Activated naive CD4-positive, alpha-beta T cell treated with anti-CD3 and anti-CD28 coated beads, Interleukin-2, amount 50 U/mL, for 24 hours (primary cell): Measurements from ENCODE around the gene SHCBP1.
"Not testable (repeated sequence)": the region's sequence is repeated elsewhere in the genome, so short reads cannot be mapped to it uniquely, and the experiment has no call there.

Experiments used
- H3K27ac Mint-ChIP-seq: one replicate; pipeline ENCODE4 v1.8.0; 2021; ENCODE audit warnings: mild to moderate bottlenecking, mixed read lengths
- H3K27me3 Mint-ChIP-seq: one replicate; pipeline ENCODE4 v1.8.0; 2021; ENCODE audit warnings: mixed read lengths
- H3K36me3 Mint-ChIP-seq: one replicate; pipeline ENCODE4 v1.8.0; 2021; ENCODE audit warnings: mixed read lengths
- H3K4me1 Mint-ChIP-seq: one replicate; pipeline ENCODE4 v1.8.0; 2021; ENCODE audit warnings: mixed read lengths
- H3K4me3 Mint-ChIP-seq: one replicate; pipeline ENCODE4 v1.8.0; 2021; ENCODE audit warnings: mild to moderate bottlenecking, mixed read lengths
- H3K9me3 Mint-ChIP-seq: one replicate; pipeline ENCODE4 v1.8.0; 2021; ENCODE audit warnings: mixed read lengths

Gene SHCBP1, protein sequence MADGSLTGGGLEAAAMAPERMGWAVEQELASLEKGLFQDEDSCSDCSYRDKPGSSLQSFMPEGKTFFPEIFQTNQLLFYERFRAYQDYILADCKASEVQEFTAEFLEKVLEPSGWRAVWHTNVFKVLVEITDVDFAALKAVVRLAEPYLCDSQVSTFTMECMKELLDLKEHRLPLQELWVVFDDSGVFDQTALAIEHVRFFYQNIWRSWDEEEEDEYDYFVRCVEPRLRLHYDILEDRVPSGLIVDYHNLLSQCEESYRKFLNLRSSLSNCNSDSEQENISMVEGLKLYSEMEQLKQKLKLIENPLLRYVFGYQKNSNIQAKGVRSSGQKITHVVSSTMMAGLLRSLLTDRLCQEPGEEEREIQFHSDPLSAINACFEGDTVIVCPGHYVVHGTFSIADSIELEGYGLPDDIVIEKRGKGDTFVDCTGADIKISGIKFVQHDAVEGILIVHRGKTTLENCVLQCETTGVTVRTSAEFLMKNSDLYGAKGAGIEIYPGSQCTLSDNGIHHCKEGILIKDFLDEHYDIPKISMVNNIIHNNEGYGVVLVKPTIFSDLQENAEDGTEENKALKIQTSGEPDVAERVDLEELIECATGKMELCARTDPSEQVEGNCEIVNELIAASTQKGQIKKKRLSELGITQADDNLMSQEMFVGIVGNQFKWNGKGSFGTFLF

DNA sequence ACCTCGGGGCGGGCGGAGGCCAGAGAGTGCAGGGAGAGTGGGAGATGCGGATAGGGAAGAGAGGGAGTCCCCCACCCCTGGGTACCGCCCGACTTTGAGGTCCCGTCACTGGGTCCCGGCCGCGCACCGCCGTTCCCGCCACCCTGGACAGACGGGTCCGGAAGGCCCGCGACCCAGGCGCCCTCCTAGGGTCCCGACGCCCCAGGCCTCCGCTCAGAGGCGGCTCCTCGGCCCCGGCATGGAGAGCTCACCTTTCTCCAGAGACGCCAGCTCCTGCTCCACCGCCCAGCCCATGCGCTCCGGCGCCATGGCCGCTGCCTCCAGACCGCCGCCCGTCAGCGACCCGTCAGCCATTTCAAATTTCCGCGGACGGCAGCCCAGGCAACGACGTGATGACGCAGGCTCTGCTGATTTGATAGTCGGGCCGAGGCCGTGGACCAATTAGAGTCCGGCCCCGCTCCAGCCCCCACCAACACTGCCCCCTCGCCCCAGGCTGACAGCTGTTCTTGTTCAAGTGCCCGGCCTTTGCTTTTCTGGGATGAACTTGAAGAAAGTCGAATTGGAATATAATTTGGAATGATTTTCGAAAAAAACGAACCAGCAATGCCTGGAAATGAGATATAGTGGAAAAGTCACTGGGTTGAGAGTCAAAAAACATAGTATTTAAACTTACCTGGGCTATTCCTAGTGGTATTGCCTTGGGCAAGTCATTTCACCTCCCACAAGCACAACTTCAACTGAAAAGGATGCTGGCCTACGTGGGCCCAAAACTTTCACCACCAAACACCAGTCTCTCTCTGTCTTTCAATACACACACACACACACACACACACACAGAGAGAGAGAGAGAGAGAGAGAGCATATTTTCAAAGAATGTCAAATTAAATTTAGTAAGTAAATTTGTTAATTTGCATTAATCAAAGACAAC is at the start of gene SHCBP1:
TSS of gene SHCBP1 (minus strand) at position 374 of the 928 bp plus-strand sequence. CDS start at position 354, 20 bp downstream.
- Mint-ChIP-seq H3K4me3 (peak within 1 kb of the TSS; percentile 90), H3K9me3 (no peaks in the 10 kb centered on the region), H3K4me1 (peaks cover 16% of the 10 kb centered on the region), H3K27me3 (no peaks in the 10 kb centered on the region), H3K27ac (peak within 1 kb of the TSS; percentile 35), H3K36me3 (no peaks in the 10 kb centered on the region)

DNA sequence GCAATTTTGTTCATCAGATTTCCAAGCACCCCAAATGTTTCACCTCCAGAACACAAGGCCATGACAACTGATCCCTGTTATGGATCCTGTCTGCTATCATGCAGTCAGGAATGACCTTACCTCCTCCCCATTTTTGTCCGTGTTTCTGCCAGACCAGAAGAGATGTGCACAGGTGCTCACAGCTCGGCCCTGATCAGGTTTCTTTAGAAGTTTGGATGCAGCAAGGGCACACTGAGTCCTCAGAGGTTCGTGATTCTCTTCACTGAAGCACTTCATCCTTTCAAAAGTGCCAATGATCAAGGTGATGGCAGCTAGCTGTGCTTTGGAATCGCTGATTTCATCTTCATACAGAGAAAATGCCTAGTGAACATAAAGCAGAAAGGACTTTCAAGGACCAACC is 40.9 kb upstream of the SHCBP1 start:
- no peak overlapping the region for H3K4me3 Mint-ChIP-seq
- no peaks in the 10 kb centered on the region for H3K27me3 Mint-ChIP-seq
- H3K9me3 Mint-ChIP-seq, result no peaks in the 10 kb centered on the region
- H3K27ac Mint-ChIP-seq, result peak overlapping the region; percentile 21
- H3K36me3 Mint-ChIP-seq, result peaks cover 5% of the 10 kb centered on the region
- no peaks in the 10 kb centered on the region for H3K4me1 Mint-ChIP-seq

DNA sequence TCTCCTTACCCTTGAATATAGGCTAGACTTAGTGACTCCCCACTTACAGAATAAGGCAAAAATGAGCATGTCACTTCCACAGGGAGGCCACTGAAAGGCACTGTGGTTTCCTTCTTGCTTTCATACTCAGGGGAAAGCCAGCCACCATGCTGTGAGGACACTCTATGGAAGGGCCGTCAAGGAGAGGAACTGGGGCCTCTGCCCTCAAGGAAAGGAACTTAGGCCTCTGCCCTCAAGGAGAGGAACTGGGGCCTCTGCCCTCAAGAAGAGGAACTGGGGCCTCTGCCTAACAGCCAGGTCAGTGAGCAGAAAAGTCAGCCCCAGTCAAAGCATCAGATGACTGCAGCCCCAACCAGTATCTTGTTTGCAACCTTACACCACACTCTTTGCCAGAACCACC is 37.7 kb upstream of the SHCBP1 start:
- H3K36me3 Mint-ChIP-seq, result peaks cover 3% of the 10 kb centered on the region

DNA sequence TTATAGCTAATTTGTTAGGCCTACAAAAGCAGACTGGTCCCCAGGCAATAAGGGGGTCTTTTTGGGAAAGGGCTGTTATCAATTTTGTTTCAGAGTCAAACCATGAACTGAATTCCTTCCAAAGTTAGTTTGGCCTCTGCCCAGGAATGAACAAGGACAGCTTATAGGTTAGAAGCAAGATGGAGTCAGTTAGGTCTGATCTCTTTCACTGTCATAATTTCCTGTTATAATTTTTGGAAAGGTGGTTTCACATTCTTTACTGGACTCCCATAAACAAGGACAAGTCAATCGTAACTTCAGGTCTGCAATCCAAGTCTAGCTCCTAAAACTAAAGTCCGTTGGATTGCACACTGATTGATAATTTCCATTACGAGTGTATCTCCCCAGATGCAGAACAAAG is 30.1 kb upstream of the SHCBP1 start:
- no peak overlapping the region for H3K27ac Mint-ChIP-seq
- no peaks in the 10 kb centered on the region for H3K27me3 Mint-ChIP-seq
- H3K9me3 Mint-ChIP-seq, result no peaks in the 10 kb centered on the region
- H3K4me1 Mint-ChIP-seq, result no peaks in the 10 kb centered on the region
- H3K36me3 Mint-ChIP-seq, result peaks cover 8% of the 10 kb centered on the region
- H3K4me3 Mint-ChIP-seq, result no peak overlapping the region

More for the DNA sequence above, 37.7 kb upstream of the SHCBP1 start:
- Mint-ChIP-seq H3K4me1 (no peaks in the 10 kb centered on the region), H3K4me3 (no peak overlapping the region), H3K27me3 (no peaks in the 10 kb centered on the region), H3K27ac (peak overlapping the region; percentile 52), H3K9me3 (no peaks in the 10 kb centered on the region)

DNA sequence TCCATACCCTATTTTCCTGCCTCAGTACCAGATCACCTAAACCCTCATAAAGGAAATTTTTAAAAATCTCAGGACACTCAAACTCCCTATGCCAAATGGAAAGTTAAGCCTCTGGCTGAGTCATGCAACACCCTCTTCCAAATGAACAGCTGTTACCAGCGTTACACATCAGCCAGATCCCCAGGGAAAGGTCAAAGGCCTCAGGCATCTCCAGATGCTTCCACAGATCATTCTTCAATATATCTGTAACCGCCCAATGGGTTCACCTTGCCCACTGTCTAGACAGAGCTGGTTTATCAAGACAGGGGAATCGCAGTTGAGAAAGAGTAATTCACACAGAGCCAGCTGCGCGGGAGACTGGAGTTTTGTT is 29.1 kb upstream of the SHCBP1 start:
- no peaks in the 10 kb centered on the region for H3K4me1 Mint-ChIP-seq
- no peaks in the 10 kb centered on the region for H3K27me3 Mint-ChIP-seq
- H3K36me3 Mint-ChIP-seq, result peaks cover 10% of the 10 kb centered on the region
- peak overlapping the region; percentile 19 for H3K27ac Mint-ChIP-seq
- H3K4me3 Mint-ChIP-seq, result no peak overlapping the region
- H3K9me3 Mint-ChIP-seq, result no peaks in the 10 kb centered on the region

DNA sequence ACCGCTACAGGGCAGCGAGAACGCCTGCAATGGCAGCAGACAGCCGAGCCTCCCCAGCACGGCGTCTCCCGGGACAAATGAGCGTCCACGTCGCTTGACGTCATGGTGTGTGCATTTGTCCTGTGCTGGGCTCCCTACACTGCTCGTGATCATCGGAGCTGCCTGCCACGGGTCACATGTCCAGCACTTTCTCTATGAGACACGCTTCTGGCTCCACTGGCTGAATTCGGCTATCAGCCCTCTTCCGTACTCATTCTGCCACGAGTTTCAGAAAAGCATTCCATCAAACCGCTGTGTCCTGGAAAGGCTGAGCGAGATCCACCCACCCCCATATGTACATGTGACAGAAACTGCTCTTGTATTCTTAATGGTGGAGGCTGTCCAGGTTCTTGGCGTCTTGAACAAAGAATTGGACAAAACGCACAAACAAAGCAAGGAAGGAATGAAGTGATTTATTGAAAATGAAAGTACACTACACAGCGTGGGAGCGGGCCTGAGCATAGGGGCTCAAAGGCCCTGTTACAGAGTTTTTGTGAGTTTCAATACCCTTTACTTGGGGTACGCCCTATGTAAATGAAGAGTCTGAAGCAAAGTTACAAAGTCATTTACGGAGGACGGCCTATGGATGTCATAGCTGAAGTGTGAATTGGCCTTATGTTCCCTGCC is 28.5 kb upstream of the SHCBP1 start:
- H3K4me3 Mint-ChIP-seq, result no peak overlapping the region
- H3K9me3 Mint-ChIP-seq, result no peaks in the 10 kb centered on the region
- H3K27ac Mint-ChIP-seq, result peak overlapping the region; percentile 19
- no peaks in the 10 kb centered on the region for H3K27me3 Mint-ChIP-seq
- no peaks in the 10 kb centered on the region for H3K4me1 Mint-ChIP-seq
- H3K36me3 Mint-ChIP-seq, result peaks cover 14% of the 10 kb centered on the region

DNA sequence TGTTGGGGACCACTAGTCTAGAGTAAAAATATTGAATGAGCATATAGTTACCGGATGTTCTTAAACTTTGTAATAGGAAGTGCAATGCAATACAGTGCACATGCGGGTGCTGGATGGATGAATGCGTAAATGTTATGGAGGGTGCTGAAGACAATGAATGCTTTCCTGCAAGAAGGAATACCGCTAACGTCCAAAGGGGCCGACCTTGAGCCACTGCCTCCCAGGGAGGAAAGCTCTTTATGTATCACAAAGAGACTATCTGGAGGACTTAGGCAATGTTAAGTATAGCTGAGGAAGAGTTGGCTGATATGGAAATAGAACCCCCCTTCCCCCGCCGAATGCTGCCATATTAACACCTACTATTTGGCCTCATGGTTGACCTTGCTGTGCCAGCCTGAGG is 27.5 kb upstream of the SHCBP1 start:
- Mint-ChIP-seq H3K36me3 (peaks cover 19% of the 10 kb centered on the region), H3K27me3 (no peaks in the 10 kb centered on the region)

DNA sequence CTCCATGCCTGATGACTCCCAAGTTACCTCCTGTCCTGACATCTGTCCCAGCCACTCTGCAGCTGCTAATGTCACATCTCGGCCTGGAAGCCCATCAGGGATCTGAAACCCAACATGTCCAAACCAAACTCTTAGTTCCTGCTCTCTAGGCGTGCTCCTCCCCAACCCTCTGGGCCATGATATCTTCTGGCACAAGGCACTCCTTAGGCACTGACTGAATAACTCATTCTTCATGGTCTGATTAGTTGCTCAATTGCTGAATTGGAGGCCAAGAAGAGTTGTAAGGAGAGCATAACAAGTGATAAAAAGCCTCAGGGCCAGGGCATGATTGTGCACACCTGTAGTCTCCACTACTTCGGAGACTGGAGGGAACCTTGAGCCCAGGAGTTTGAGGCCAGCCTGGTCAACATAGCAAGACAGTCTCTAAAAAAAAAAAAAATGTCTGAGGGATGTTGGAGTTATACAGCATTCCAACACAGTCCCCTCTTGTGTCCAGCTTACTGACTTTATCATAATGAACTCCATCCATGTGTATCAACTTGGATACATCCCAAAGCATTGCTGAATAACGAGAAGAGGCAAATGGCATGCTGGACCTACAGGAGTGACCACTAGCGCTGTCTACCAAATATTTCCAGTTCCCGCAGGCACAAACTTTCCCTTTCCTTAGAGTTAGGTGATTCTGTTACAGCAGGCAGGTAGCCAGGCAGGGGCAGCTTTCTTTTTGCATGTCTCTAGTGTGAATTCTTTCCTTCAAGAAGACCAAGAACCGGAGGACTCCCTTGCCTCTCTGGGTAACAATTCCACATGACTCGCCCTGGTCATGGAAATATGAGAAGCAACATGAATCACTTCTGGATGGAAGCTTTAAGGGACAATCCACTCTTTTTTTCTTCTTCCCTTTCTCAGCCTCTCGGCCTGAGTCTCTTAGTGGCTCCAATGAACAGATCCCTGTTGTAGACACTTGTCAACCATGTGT is 18.1 kb upstream of the SHCBP1 start:
- Mint-ChIP-seq H3K9me3 (peaks cover 7% of the 10 kb centered on the region), H3K4me1 (no peaks in the 10 kb centered on the region), H3K36me3 (peaks cover 17% of the 10 kb centered on the region), H3K27ac (no peak overlapping the region), H3K4me3 (no peak overlapping the region), H3K27me3 (no peaks in the 10 kb centered on the region)

More for the DNA sequence above, 27.5 kb upstream of the SHCBP1 start:
- no peak overlapping the region for H3K27ac Mint-ChIP-seq
- no peak overlapping the region for H3K4me3 Mint-ChIP-seq
- H3K4me1 Mint-ChIP-seq, result no peaks in the 10 kb centered on the region
- peaks cover 4% of the 10 kb centered on the region for H3K9me3 Mint-ChIP-seq

DNA sequence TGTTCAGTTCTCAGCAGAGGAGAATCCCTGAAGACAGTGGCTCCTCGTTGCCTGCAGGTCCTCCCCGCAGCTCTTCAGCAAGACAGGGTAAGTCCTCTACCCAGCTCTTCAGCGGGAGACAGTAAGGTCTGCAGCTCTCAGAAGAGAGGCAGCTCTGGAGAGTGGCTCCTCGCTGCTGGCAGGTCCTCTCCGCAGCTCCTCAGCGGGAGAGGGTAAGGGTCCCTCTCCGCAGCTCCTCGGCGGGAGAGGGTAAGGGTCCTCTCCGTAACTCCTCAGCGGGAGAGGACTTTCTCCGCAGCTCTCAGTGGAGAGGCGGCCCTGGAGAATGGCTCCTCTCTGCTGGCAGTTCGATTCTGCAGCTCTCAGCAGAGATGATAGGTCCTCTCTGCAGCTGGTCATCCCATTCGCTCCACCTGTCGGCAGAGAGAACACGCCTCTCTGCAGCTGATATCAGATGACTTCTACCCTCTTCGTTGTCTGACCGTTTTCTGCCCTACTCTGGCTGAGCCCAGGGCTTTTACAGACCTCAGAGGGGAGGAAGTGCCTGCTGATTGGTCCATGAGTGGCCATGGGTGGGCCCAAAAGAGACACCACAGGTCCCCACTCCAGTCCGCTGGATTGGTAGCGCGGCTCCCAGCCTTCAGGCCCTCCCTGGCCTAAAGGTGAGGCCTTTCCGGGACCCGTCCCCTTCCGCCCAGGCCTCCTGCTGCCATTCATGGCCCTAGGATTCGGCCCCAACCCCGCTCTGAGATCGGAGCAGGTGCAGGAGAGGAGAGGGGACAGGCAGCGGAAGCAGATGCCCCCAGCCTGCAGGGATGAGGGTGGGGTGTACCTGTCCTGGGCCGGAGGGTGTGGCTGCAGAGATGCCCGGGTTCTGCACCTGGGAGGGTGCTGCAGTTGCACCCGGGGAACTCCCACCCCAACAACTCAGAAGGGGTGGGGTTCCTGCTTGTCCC is 11.9 kb upstream of the SHCBP1 start:
- no peak overlapping the region for H3K4me3 Mint-ChIP-seq
- no peaks in the 10 kb centered on the region for H3K36me3 Mint-ChIP-seq
- no peak overlapping the region for H3K27ac Mint-ChIP-seq
- H3K9me3 Mint-ChIP-seq, result no peaks in the 10 kb centered on the region
- no peaks in the 10 kb centered on the region for H3K27me3 Mint-ChIP-seq
- H3K4me1 Mint-ChIP-seq, result no peaks in the 10 kb centered on the region

DNA sequence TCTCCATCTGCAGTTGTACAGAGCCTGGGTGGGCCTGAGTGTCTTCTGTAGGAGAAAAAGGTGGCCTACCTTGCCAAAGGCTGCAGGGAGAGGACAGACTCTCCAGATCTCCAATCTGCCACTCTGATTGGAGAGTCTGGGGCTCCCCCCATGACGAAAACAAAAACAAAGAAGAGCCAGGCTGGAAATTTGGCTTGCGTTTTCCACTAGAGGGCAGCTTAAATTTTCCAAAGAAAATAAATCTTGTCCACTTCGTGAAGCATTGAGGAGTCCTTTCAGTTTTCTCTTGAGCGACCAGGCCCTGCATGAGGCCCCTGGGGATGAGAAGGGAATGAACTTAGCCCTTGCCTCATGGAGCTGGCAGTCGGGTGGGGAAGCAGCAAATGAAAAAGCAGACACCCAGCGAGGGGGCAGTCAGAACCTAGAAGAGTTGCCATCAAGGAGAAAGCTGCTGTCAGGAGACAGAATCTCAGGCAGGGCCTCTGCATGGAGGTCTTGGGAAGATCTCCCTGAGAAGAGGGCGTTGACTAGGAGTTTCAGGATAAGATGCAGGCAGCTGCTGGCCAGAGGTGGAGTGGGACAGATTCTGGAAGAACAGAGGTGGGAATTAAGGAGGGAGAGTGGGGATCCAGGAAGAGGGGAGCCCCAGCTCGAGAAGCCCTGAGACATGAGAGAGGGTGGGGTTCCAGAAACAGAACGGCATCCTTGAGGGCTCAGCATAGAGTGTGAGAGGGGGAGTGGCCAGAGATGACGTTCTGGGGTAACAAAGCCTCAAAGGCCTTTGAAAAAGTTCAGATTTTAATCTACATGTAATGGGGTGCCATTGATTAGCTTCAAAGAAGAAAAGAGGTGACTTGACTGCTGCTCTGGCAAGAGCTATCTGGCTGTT is 8.4 kb upstream of the SHCBP1 start:
- Mint-ChIP-seq H3K36me3 (no peaks in the 10 kb centered on the region), H3K4me1 (no peaks in the 10 kb centered on the region), H3K4me3 (no peak overlapping the region), H3K9me3 (no peaks in the 10 kb centered on the region), H3K27me3 (no peaks in the 10 kb centered on the region), H3K27ac (no peak overlapping the region)

DNA sequence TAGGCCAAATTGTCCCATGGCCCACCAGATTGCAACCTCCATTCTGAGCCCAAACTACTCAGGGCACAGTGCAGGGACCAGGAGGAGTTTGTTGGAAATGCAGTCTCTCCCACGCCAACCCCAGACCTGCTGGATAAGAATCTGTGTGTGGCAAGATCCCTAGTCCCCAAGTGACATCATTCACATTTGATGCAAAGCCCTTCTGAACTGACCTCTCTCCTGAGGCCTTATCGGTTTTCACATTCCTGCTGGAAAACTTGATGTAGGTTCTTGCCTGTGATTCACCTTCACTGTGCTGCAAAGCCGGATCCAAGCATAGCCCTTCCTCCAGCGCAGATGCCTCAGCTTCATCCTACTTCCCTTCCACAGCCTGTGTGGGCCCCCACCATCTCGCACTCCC is 6.6 kb upstream of the SHCBP1 start:
- H3K27me3 Mint-ChIP-seq, result no peaks in the 10 kb centered on the region
- no peak overlapping the region for H3K27ac Mint-ChIP-seq
- no peaks in the 10 kb centered on the region for H3K36me3 Mint-ChIP-seq
- no peaks in the 10 kb centered on the region for H3K4me1 Mint-ChIP-seq
- no peak overlapping the region for H3K4me3 Mint-ChIP-seq
- no peaks in the 10 kb centered on the region for H3K9me3 Mint-ChIP-seq

DNA sequence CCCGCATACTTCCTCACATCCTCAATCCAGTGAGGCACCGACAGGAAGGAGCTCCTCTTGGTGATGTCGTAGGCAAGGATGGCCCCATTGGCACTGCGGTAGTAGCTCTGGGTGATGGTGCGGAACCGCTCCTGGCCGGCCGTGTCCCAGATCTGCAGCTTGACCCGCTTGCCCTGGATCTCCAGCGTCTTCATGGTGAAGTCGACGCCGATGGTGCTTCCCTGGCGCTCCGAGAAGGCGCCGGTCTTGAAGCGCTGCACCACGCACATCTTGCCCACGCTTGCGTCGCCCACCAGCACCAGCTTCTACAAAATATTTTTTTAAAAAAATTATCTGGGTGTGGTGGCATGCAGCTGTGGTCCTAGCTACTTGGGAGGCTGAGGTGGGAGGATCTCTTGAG is 5.5 kb upstream of the SHCBP1 start:
- not testable (repeated sequence) for H3K4me3 Mint-ChIP-seq, H3K36me3 Mint-ChIP-seq

DNA sequence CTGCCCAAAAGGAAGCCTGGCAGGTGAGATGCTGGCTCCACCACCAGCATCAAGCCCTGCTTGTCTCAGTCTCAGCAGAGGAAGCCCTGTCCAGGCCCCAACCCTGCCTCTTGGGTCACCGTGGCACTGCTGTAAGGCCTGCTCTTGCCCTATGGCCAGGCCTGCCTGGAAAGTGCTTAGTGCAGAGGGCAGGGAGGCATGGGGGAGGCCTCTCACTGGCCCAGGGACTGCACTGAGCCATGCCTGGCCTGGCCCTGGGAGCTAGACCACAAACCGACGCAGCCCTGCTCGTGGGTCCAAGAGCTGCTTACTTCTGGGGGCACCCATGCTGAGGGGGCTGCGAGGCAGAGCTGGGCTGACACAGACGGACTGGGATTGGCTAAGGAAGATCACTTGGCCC is 3.7 kb upstream of the SHCBP1 start:
- H3K4me3 Mint-ChIP-seq, H3K9me3 Mint-ChIP-seq, H3K27ac Mint-ChIP-seq, H3K27me3 Mint-ChIP-seq, H3K36me3 Mint-ChIP-seq: not testable (repeated sequence)
- peaks cover 16% of the 10 kb centered on the region for H3K4me1 Mint-ChIP-seq

More for the DNA sequence above, 5.5 kb upstream of the SHCBP1 start:
- H3K27ac Mint-ChIP-seq, H3K27me3 Mint-ChIP-seq, H3K4me1 Mint-ChIP-seq, H3K9me3 Mint-ChIP-seq: not testable (repeated sequence)
